ENCODE results near the gene TMTC2. TPM values are rescaled to one million over a fixed set of nuclear protein-coding genes. Genes with fewer than 3 reads are reported as not detected.

TMTC2 gene
- total RNA-seq, 2 donors from 2014 or later = 1.6 to 2.5 TPM

DNA sequence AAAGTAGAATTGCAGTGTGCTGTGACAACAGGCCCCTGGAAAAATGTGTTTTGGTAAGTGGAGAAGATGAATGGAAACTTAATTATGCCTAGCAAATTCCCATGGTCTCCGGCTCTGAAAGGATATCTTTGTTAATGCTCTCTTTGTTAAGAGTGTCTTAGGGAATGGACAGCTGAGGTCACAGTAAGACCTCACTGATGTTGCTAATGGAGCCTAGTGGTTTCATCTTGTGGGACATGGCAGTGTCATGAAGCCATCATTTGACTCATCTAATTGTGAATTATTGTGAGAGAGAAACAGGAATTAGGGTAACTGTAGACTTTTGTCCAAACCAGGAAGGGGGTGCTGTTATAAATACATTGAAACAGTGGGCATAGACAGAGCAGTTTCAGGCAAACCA, 330.3 kb downstream of the TMTC2 start:
- Mint-ChIP-seq H3K4me1 (ENCODE audit: low read depth in 2 of 2) (peaks cover 4 to 6% of the 10 kb centered on the region in 2 donors), H3K36me3 (no peaks in the 10 kb centered on the region), H3K27ac (no peak overlapping the region), H3K4me3 (no peak overlapping the region), H3K9me3 (peaks cover 9% of the 10 kb centered on the region), H3K27me3 (no peaks in the 10 kb centered on the region)
- DNase-seq (ENCODE audit: low spot score) = no peak
- no peak for ATAC-seq

DNA sequence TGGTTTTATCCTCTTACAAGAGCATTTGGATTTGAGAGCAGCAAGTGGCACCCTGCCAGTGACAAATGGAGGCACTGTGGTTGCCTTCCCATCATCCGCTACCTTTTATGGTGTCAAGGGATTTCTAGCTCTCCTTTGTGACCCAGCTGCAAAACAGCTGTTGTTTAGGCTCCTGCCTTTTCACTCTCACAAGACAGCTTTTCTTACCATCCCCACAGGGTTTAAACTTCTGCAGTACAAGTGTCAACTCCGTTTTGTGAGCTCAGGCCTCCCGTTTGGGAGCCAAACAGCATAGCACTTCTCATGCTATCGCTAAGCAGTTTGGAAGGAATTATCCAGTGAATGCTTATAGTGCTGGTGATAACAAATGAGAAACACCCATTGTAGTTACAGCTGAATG, 331.4 kb downstream of the TMTC2 start:
- DNase-seq (ENCODE audit: low spot score) = no peak
- Mint-ChIP-seq H3K4me1 (ENCODE audit: low read depth in 2 of 2) (peaks cover 4 to 6% of the 10 kb centered on the region in 2 donors), H3K27me3 (no peaks in the 10 kb centered on the region)

DNA sequence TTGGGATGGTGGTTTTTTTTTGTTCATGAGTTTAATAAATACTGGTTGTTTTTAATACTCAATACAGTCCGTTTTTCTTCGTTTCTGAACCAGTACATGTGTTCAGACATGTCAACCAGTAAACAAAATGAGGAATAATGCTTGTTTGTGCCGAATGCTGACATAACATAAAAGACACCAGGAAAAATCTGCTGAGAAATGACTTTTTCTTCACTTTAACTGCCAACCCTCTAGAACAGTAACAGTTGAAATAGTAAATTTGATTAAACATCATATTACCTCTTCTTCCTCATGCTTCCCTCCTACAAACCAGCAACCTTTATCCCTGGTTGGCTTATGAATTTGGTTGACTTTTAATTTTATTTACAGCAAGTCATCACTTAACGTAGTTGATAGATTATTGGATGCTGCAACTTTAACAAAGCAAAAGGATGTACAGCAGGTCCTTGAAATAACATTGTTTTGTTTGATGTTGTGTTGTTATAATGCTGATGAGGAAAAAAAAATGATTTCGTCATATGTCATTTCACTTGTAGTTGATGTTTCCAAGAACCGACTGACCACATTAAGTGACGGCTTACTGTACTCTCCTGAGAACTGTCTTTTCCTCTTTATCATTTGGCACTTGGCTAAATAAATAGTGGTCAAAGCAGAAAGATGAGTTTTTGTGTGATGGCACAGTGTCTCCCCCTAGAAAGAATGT, 340.5 kb downstream of the TMTC2 start:
- ATAC-seq (no peak), DNase-seq (ENCODE audit: low spot score) (no peak)
- Mint-ChIP-seq H3K36me3 (no peaks in the 10 kb centered on the region), H3K9me3 (no peaks in the 10 kb centered on the region), H3K4me3 (no peak overlapping the region), H3K27me3 (no peaks in the 10 kb centered on the region), H3K27ac (no peak overlapping the region), H3K4me1 (ENCODE audit: low read depth in 2 of 2) (peaks cover 0 to 3% of the 10 kb centered on the region in 2 donors)

More for the DNA sequence above, 331.4 kb downstream of the TMTC2 start:
- no peak overlapping the region for H3K27ac Mint-ChIP-seq
- no peaks in the 10 kb centered on the region for H3K36me3 Mint-ChIP-seq
- H3K4me3 Mint-ChIP-seq = no peak overlapping the region
- no peak for ATAC-seq
- H3K9me3 Mint-ChIP-seq = peaks cover 9% of the 10 kb centered on the region

DNA sequence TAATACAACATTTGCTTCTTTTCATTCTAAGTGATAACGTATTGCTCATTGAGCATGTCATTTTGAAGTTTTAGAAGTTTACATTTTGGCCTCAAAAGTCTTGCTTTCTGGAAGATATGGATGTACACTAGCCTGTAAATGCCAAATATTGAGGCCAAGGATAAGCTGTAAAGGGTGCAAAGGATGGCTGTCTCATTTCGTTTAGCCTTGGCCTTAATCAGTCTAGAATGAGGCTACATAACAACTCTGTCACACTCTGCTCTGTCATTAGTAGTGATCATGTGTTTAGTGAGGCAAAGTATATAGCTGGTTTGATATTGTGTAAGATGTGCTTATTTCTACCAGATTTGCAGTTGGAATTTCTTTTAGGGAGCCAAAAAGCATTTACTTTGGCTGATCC, 344.5 kb downstream of the TMTC2 start:
- H3K4me1 Mint-ChIP-seq (ENCODE audit: low read depth in 2 of 2) = no peaks in the 10 kb centered on the region
- ATAC-seq (no peak), DNase-seq (ENCODE audit: low spot score) (no peak)
- H3K27me3 Mint-ChIP-seq = no peaks in the 10 kb centered on the region
- no peaks in the 10 kb centered on the region for H3K36me3 Mint-ChIP-seq
- no peak overlapping the region for H3K27ac Mint-ChIP-seq
- no peak overlapping the region for H3K4me3 Mint-ChIP-seq
- H3K9me3 Mint-ChIP-seq = peaks cover 2% of the 10 kb centered on the region

DNA sequence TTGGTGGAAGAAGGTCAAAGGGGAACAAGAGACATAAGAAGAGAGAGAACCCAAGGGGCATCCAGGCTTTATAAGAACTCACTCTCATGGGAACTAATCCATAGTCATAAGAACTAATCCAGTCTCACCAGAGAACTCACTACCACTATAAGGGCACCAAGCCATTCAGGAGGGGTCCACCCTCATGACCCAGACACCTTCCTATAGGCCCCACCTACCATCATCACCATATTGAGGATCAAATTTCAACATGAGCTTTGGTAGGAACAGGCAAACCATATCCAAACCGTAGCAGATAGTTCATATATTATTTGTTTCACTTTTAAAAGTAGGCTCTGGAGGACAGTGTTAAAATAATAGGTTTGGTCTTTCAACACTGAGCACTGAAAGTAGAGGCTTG, 350.1 kb downstream of the TMTC2 start:
- H3K27ac Mint-ChIP-seq = no peak overlapping the region
- H3K27me3 Mint-ChIP-seq = no peaks in the 10 kb centered on the region
- H3K9me3 Mint-ChIP-seq = peaks cover 2% of the 10 kb centered on the region
- ATAC-seq (no peak), DNase-seq (ENCODE audit: low spot score) (no peak)
- no peaks in the 10 kb centered on the region for H3K4me1 Mint-ChIP-seq (ENCODE audit: low read depth in 2 of 2)
- no peaks in the 10 kb centered on the region for H3K36me3 Mint-ChIP-seq
- H3K4me3 Mint-ChIP-seq = no peak overlapping the region

DNA sequence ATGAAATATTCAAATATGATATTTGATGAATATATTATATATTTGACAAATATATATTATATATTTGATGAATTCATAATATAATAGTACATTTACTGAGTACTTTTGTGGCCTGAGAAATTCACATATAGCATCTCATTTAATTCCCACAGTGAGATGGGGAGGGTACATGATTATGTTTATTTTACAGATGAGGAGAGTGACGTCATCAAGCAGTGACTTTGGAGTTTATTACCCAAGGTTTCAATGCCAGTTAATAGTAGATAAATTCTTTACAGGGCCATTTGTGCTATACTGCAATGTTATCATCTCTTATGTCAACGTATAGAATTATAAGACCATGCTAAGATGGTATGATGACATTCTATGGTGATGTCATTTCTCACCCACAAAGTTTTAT, 352.7 kb downstream of the TMTC2 start:
- no peaks in the 10 kb centered on the region for H3K36me3 Mint-ChIP-seq
- DNase-seq (ENCODE audit: low spot score) (no peak), ATAC-seq (no peak)
- H3K27ac Mint-ChIP-seq = no peak overlapping the region
- peaks cover 6% of the 10 kb centered on the region for H3K9me3 Mint-ChIP-seq
- H3K27me3 Mint-ChIP-seq = no peaks in the 10 kb centered on the region
- H3K4me3 Mint-ChIP-seq = no peak overlapping the region
- no peaks in the 10 kb centered on the region for H3K4me1 Mint-ChIP-seq (ENCODE audit: low read depth in 2 of 2)

DNA sequence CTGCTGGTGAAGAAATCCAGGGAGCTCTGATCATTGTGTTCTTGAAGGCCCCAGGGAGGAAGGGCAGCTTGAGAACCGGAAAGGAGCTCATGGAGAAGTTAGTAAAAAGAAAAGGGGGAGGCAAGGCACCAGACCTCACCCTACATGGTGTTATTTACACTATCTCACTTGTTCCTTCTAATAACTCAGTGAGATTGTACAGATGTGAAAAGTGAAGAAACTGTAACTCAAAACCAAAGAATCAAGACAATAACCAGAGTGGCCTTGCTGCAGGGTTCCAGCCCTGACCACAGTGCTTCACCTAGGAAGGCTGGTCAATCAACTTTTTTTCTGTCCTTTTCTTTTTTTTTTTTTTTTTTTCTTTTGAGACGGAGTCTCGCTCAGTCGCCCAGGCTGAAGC, 353.6 kb downstream of the TMTC2 start:
- no peaks in the 10 kb centered on the region for H3K27me3 Mint-ChIP-seq

DNA sequence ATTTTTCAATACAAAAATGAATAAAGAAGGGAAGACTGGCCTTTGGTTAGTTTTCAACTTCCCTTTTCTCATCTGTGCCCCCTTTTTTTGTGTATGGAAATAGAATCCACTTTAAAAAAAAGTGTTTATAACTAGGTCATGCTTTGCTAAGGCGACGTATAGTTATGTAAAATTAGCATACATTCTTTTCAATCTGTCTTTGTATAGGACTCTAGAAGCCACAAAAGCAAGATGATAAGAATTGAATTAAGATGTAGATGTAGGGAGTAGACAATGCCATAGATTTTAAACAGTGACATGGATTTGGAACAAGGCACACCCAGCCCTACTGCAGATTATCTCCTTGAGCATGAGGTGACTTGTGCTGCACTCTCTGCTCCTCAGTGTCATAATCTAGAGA, 354.3 kb downstream of the TMTC2 start:
- no peak for ATAC-seq
- no peak overlapping the region for H3K27ac Mint-ChIP-seq
- no peaks in the 10 kb centered on the region for H3K27me3 Mint-ChIP-seq
- DNase-seq (ENCODE audit: low spot score) = no peak
- no peak overlapping the region for H3K4me3 Mint-ChIP-seq
- no peaks in the 10 kb centered on the region for H3K36me3 Mint-ChIP-seq
- peaks cover 4% of the 10 kb centered on the region for H3K9me3 Mint-ChIP-seq
- H3K4me1 Mint-ChIP-seq (ENCODE audit: low read depth in 2 of 2) = no peaks in the 10 kb centered on the region

More for the DNA sequence above, 353.6 kb downstream of the TMTC2 start:
- H3K4me3 Mint-ChIP-seq = no peak overlapping the region
- H3K4me1 Mint-ChIP-seq (ENCODE audit: low read depth in 2 of 2) = no peaks in the 10 kb centered on the region
- no peak for ATAC-seq
- H3K36me3 Mint-ChIP-seq = no peaks in the 10 kb centered on the region
- peaks cover 4% of the 10 kb centered on the region for H3K9me3 Mint-ChIP-seq
- no peak overlapping the region for H3K27ac Mint-ChIP-seq
- no peak for DNase-seq (ENCODE audit: low spot score)

DNA sequence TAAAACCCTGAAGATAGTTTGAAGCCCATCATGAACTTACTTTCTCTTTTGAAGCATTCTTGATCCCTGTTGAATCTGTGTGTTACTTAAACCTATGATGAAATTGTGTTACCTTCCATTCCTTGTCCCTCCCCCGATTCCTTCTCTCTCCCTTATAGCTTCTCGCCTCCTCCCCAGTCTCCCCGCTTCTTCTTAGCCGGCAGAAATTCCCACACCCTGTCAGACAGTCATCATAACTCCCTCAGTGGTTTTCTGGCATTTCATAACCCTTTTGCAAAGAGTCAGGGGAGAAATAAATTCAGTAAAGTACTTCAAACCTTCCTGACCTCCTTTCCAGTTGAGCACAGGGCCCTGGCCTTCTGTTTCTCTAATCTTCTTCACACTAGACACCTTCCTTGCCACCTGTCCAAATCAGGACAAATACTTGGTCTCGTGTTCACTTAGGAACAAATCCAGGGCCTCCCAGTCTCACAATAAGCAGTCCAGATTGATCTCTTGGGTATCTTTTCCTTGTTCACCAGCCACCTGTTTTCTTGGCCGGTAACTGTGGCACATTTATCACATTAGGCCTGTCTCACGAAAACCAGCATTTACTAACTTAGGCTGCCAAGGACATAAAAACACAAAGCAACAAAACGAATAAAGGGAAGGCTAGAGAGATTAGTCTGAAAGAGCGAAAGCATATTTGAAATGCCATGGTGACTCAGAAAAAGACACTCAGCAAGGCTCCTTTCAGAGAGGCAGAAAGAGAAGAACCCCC, 355.9 kb downstream of the TMTC2 start:
- DNase-seq (ENCODE audit: low spot score) (no peak), ATAC-seq (no peak)
- Mint-ChIP-seq H3K4me1 (ENCODE audit: low read depth in 2 of 2) (no peaks in the 10 kb centered on the region), H3K27ac (no peak overlapping the region), H3K4me3 (no peak overlapping the region), H3K9me3 (peaks cover 4% of the 10 kb centered on the region), H3K36me3 (no peaks in the 10 kb centered on the region), H3K27me3 (no peaks in the 10 kb centered on the region)

DNA sequence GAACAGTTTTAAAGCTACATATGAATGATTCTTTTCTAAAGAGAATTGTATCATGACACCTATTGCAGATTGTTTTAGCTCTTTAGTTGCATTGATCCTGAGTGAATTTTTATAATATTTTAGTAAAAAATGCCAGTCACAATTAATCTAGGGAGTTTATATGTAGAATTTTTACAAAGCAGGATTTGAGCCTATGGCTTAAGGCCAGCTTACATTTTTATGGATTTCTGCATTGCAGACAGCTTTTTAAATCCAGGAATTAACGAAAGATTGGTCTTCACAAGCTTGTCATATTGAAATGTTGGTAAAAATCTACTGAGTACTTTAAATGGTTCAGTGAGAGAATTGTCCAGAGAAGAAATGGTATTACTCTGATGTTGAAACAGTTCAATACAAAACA, 358.0 kb downstream of the TMTC2 start:
- H3K4me1 Mint-ChIP-seq (ENCODE audit: low read depth in 2 of 2) = no peaks in the 10 kb centered on the region
- no peak overlapping the region for H3K4me3 Mint-ChIP-seq
- DNase-seq (ENCODE audit: low spot score) = no peak

DNA sequence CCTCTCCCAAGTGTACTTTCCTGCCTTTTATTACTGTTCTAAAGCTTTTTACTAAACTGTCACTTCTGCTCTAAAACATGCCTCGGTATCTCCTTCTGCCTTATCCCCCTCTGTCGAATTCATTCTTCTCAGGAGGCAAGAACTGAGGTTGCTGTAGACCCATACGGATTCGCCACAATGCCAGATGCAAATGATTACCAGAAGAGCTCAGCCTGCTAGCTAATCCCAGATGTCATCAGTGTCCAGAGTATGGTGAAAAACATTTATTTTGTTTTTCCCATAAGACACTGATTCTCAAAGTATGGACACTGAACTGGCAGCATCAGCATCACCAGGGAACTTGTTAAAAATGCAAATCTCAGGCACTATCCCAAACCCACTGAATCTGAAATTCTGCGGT, 359.3 kb downstream of the TMTC2 start:
- ATAC-seq = no peak
- Mint-ChIP-seq H3K4me1 (ENCODE audit: low read depth in 2 of 2) (no peaks in the 10 kb centered on the region), H3K27me3 (no peaks in the 10 kb centered on the region), H3K4me3 (no peak overlapping the region), H3K9me3 (peaks cover 10% of the 10 kb centered on the region), H3K27ac (no peak overlapping the region), H3K36me3 (no peaks in the 10 kb centered on the region)
- DNase-seq (ENCODE audit: low spot score) = no peak

More for the DNA sequence above, 358.0 kb downstream of the TMTC2 start:
- Mint-ChIP-seq H3K36me3 (no peaks in the 10 kb centered on the region), H3K27ac (no peak overlapping the region), H3K9me3 (peaks cover 10% of the 10 kb centered on the region), H3K27me3 (no peaks in the 10 kb centered on the region)
- no peak for ATAC-seq

DNA sequence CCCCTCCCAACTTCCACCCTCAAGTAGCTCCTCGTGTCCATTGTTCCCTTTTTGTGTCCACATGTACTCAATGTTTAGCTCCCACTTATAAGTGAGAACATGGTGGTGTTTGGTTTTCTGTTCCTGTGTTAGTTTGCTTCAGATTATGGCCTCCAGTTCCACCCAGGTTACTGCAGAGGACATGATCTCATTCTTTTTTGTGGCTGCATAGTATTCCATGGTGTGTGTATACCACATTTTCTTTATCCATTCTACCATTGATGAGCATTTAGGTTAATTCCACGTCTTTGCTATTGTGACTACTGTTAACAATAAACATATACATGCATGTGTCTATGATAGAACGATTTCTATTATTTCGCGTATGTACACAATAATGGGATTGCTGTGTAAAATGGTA, 362.6 kb downstream of the TMTC2 start:
- DNase-seq (ENCODE audit: low spot score) (no peak), ATAC-seq (no peak)
- H3K27ac Mint-ChIP-seq = no peak overlapping the region
- H3K4me3 Mint-ChIP-seq = no peak overlapping the region
- no peaks in the 10 kb centered on the region for H3K36me3 Mint-ChIP-seq
- no peaks in the 10 kb centered on the region for H3K27me3 Mint-ChIP-seq
- H3K9me3 Mint-ChIP-seq = peaks cover 10% of the 10 kb centered on the region
- H3K4me1 Mint-ChIP-seq (ENCODE audit: low read depth in 2 of 2) = no peaks in the 10 kb centered on the region

DNA sequence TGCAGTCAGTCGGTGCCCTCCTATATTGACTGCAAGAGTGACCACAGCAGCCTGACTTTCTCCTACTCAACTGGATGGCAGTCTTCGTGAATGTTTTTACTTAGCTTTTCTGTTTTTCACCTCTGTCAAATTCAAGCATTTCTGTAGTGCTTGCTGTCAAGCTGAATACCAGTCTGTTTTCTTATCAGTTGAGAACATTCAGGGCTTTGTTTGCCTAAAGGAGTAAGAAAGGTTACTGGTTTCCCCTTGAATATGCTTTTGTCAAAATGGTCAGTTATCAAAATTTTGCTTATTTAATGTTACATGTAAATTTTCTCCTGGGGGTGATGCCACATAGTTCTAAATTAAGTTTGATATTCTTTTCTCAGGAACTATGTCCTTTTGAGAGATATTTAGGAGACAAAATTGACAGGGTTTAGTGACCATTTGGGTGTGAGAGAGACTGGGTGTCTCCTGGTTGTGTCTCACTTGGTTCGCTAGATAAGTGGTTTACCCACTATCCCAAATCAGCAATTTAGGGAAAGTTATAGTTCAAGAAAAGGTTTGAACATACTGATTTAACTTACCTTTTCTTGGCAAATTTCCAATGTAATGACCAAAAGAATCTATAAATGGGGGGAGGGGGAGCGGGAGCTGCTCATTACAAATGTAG, 366.3 kb downstream of the TMTC2 start:
- Mint-ChIP-seq H3K27me3 (no peaks in the 10 kb centered on the region), H3K9me3 (peaks cover 14% of the 10 kb centered on the region), H3K27ac (no peak overlapping the region), H3K4me3 (no peak overlapping the region), H3K36me3 (no peaks in the 10 kb centered on the region), H3K4me1 (ENCODE audit: low read depth in 2 of 2) (no peaks in the 10 kb centered on the region)
- ATAC-seq = no peak
- DNase-seq (ENCODE audit: low spot score) = no peak

DNA sequence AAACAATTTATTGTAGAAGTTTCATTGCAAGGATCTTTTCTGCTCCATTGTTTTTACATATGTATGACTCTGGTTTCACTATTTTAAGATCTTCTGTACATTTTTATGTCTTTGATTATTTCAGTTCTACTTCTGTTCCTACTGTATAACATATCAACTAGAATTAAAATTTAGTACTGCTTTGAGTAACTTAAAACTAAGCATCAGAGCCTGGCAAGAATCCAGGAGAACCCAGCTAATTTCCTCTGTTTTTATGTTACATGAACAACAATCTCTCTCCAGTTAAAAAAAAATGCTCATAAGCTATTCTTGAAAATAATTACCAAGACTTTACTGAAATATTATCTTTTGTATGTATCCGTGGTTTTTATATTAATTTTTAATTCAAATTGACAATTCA, 370.7 kb downstream of the TMTC2 start:
- no peak overlapping the region for H3K27ac Mint-ChIP-seq
- DNase-seq (ENCODE audit: low spot score) (no peak), ATAC-seq (no peak)
- no peaks in the 10 kb centered on the region for H3K27me3 Mint-ChIP-seq
- no peaks in the 10 kb centered on the region for H3K36me3 Mint-ChIP-seq
- peaks cover 4% of the 10 kb centered on the region for H3K9me3 Mint-ChIP-seq
- H3K4me3 Mint-ChIP-seq = no peak overlapping the region
- H3K4me1 Mint-ChIP-seq (ENCODE audit: low read depth in 2 of 2) = no peaks in the 10 kb centered on the region
